HepG2 (cell line): ENCODE results near the gene CCT4. TPM values are rescaled to one million over a fixed set of nuclear protein-coding genes. Genes with fewer than 3 reads are reported as not detected.

Source experiments
- ATRX ChIP-seq: sonication (generic); formaldehyde crosslinking; IDR thresholded peaks from 2 replicates; pipeline ENCODE4 v1.4.0; 2020; ENCODE audit warnings: missing genetic modification reagents, borderline replicate concordance
- CBFB ChIP-seq: sonication (generic); formaldehyde crosslinking; IDR thresholded peaks from 2 replicates; pipeline ENCODE4 v1.4.0; 2020; ENCODE audit warnings: missing genetic modification reagents
- CBX5 ChIP-seq: sonication (generic); formaldehyde crosslinking; IDR thresholded peaks from 2 replicates; pipeline ENCODE4 v1.4.0; 2020; ENCODE audit warnings: missing genetic modification reagents, borderline replicate concordance
- CENPBD1 ChIP-seq: sonication (generic); formaldehyde crosslinking; IDR thresholded peaks from 2 replicates; pipeline ENCODE4 v1.8.0; 2022; ENCODE audit warnings: missing genetic modification reagents, low read depth, mild to moderate bottlenecking, borderline replicate concordance
- ELF1 ChIP-seq: sonication (generic); formaldehyde crosslinking; IDR thresholded peaks from 2 replicates; pipeline ENCODE4 v1.4.0; 2020; ENCODE audit warnings: missing genetic modification reagents
- GMEB2 ChIP-seq: IDR thresholded peaks from 2 replicates; pipeline ENCODE4 v1.6.1; 2016; ENCODE audit warnings: missing biosample characterization, missing genetic modification reagents, low read depth
- HDAC1 ChIP-seq: sonication (generic); formaldehyde crosslinking; IDR thresholded peaks from 2 replicates; pipeline ENCODE4 v1.5.1; 2020; ENCODE audit warnings: mild to moderate bottlenecking, missing genetic modification reagents
- HIVEP1 ChIP-seq: sonication (generic); formaldehyde crosslinking; IDR thresholded peaks from 2 replicates; pipeline ENCODE4 v1.4.0; 2020; ENCODE audit warnings: mild to moderate bottlenecking, missing genetic modification reagents
- IRF2 ChIP-seq: IDR thresholded peaks from 2 replicates; pipeline ENCODE4 v1.6.1; 2018; ENCODE audit warnings: missing genetic modification reagents, missing compliant biosample characterization
- KDM6A ChIP-seq: IDR thresholded peaks from 2 replicates; pipeline ENCODE4 v1.6.1; 2016; ENCODE audit warnings: low read depth
- MAF1 ChIP-seq: sonication (generic); formaldehyde crosslinking; IDR thresholded peaks from 2 replicates; pipeline ENCODE4 v1.5.0; 2020; ENCODE audit warnings: missing genetic modification reagents, borderline replicate concordance
- MATR3 ChIP-seq: sonication (generic); formaldehyde crosslinking; IDR thresholded peaks from 2 replicates; pipeline ENCODE4 v1.4.0; 2020; ENCODE audit warnings: missing genetic modification reagents
- NFRKB ChIP-seq: fragments of 450-650 bp; IDR thresholded peaks from 2 replicates; pipeline ENCODE4 v1.6.1; 2017
- TAF1 ChIP-seq: sonication (generic); formaldehyde crosslinking; IDR thresholded peaks from 2 replicates; pipeline ENCODE4 v1.4.0; 2020; ENCODE audit warnings: missing genetic modification reagents
- ZFX ChIP-seq: sonication (generic); formaldehyde crosslinking; IDR thresholded peaks from 2 replicates; pipeline ENCODE4 v1.4.0; 2020; ENCODE audit warnings: mild to moderate bottlenecking, low read depth, missing genetic modification reagents, moderate library complexity
- ZNF234 ChIP-seq: sonication (generic); formaldehyde crosslinking; conservative IDR thresholded peaks from 2 replicates; pipeline ENCODE4 v1.5.1; 2020; ENCODE audit warnings: mild to moderate bottlenecking, missing genetic modification reagents
- ZNF280B ChIP-seq: sonication (generic); formaldehyde crosslinking; IDR thresholded peaks from 2 replicates; pipeline ENCODE4 v1.5.0; 2020; ENCODE audit warnings: missing genetic modification reagents, mild to moderate bottlenecking, borderline replicate concordance
- ZNF280D ChIP-seq: sonication (generic); formaldehyde crosslinking; IDR thresholded peaks from 2 replicates; pipeline ENCODE4 v1.5.1; 2020; ENCODE audit warnings: mild to moderate bottlenecking, missing genetic modification reagents
- ZNF430 ChIP-seq: sonication (generic); formaldehyde crosslinking; IDR thresholded peaks from 2 replicates; pipeline ENCODE4 v1.9.0; 2021; ENCODE audit warnings: mild to moderate bottlenecking, missing genetic modification reagents
- ZNF598 ChIP-seq: sonication (generic); formaldehyde crosslinking; IDR thresholded peaks from 2 replicates; pipeline ENCODE4 v1.5.1; 2020; ENCODE audit warnings: mild to moderate bottlenecking, missing genetic modification reagents, borderline replicate concordance
- ZNF704 ChIP-seq: sonication (generic); formaldehyde crosslinking; IDR thresholded peaks from 2 replicates; pipeline ENCODE4 v1.8.1; 2023; ENCODE audit warnings: mild to moderate bottlenecking, inconsistent platforms, moderate library complexity, missing genetic modification reagents, borderline replicate concordance
- ZSCAN20 ChIP-seq: sonication (generic); formaldehyde crosslinking; IDR thresholded peaks from 2 replicates; pipeline ENCODE4 v1.4.0; 2020; ENCODE audit warnings: missing genetic modification reagents, mild to moderate bottlenecking, borderline replicate concordance
- polyA plus RNA-seq, 8 experiments: library from polyadenylated mRNA; depleted of rRNA in 3 of 8; stranded (reverse) in 7 of 8; unstranded in 1 of 8; fragments of >200 nt; fragmentation: Illumina TruSeq in 4 of 8; extraction: Trizol in 4 of 8; gene quantifications; 2 replicates each; pipeline versions ENCODE4 v1.2.1 to v1.2.3, GENCODE V29; 2011 to 2016; ENCODE audit warnings: low read depth in 4 of 8, missing spikeins in 1 of 8, mixed read lengths in 1 of 8; ENCODE audit not compliant: insufficient read depth in 1 of 8
- total RNA-seq, 5 experiments: library from RNA; depleted of rRNA; stranded (reverse); fragments of >200 nt; fragmentation: Illumina TruSeq; extraction: Trizol; gene quantifications; 2 replicates each; pipeline ENCODE4 v1.2.3, GENCODE V29; 2016; ENCODE audit warnings: low read depth in 1 of 5

CCT4 gene
- total and polyA plus RNA-seq, 2 of the 13 experiments (the other 11 are each of a cell fraction or from before 2014, with no cell fraction given), result 138 to 340 TPM

- TF ChIP-seq TAF1 (peak; percentile 69; the same call in 1 of the 2 replicates), ZNF704 (CRISPR knock-in tag) (0 out of 2 replicates have a peak, but pooled peaks have one; percentile 73), ATRX (no peak), ZSCAN20 (CRISPR knock-in tag) (no peak), MAF1 (CRISPR knock-in tag) (peak; percentile 81; the same call in 1 of the 2 replicates), ZNF430 (CRISPR knock-in tag) (peak; percentile 22; the same call in 1 of the 2 replicates), ZNF280D (CRISPR knock-in tag) (peak; percentile 75), IRF2 (CRISPR knock-in tag) (no peak; the same call in 1 of the 2 replicates), KDM6A (CRISPR knock-in tag) (no peak), MATR3 (CRISPR knock-in tag) (no peak; the same call in 1 of the 2 replicates), HDAC1 (CRISPR knock-in tag) (peak; percentile 99), GMEB2 (CRISPR knock-in tag) (no peak), HIVEP1 (CRISPR knock-in tag) (peak; percentile 88), ELF1 (CRISPR knock-in tag) (0 out of 2 replicates have a peak, but pooled peaks have one; percentile 41), CBX5 (CRISPR knock-in tag) (no peak), ZNF234 (CRISPR knock-in tag) (no peak), CBFB (CRISPR knock-in tag) (0 out of 2 replicates have a peak, but pooled peaks have one; percentile 53), ZNF280B (CRISPR knock-in tag) (peak; percentile 82), NFRKB (no peak), ZNF598 (CRISPR knock-in tag) (peak; percentile 84; the same call in 1 of the 2 replicates), CENPBD1 (CRISPR knock-in tag) (peak; percentile 53; the same call in 1 of the 2 replicates), ZFX (CRISPR knock-in tag) (peak; percentile 74)
Observed at GRCh38 chr2:61853847-61854563, 34.5 kb downstream of the CCT4 start, which contains the start of gene FAM161A (continued).
